DOHH2 (cell line): ENCODE data around the gene CDK14.

Experiments used
- H3F3A ChIP-seq: fragments of 200-600 bp; sonication (generic), shearing (Covaris generic); 2 replicates; pipeline ENCODE4 v1.6.0; 2016; ENCODE audit warnings: antibody characterized with exemption, mild to moderate bottlenecking; ENCODE audit not compliant: control insufficient read depth, insufficient read depth
- H3K27ac ChIP-seq: fragments of 200-600 bp; sonication (generic); 2 replicates; pipeline ENCODE4 v1.5.1; 2014; ENCODE audit warnings: low read depth, mild to moderate bottlenecking, low read length, moderate library complexity
- H3K27me3 ChIP-seq: fragments of 200-600 bp; sonication (generic); 2 replicates; pipeline ENCODE4 v1.6.1; 2014; ENCODE audit warnings: mild to moderate bottlenecking, low read length, mixed read lengths; ENCODE audit not compliant: control insufficient read depth
- H3K36me3 ChIP-seq: fragments of 200-600 bp; sonication (generic); 2 replicates; pipeline ENCODE4 v1.6.1; 2014; ENCODE audit warnings: mild to moderate bottlenecking, low read length, moderate library complexity, mixed read lengths; ENCODE audit not compliant: control insufficient read depth
- H3K4me1 ChIP-seq: fragments of 200-600 bp; sonication (generic); 2 replicates; pipeline ENCODE4 v1.6.1; 2014; ENCODE audit warnings: mild to moderate bottlenecking, low read length, mixed read lengths; ENCODE audit not compliant: control insufficient read depth
- H3K4me2 ChIP-seq: fragments of 200-600 bp; sonication (generic); 2 replicates; pipeline ENCODE4 v1.6.0; 2014; ENCODE audit warnings: mild to moderate bottlenecking, low read length, moderate library complexity
- H3K4me3 ChIP-seq: fragments of 200-600 bp; sonication (generic); 2 replicates; pipeline ENCODE4 v1.5.1; 2014; ENCODE audit warnings: mild to moderate bottlenecking, low read length, mixed read lengths
- H3K79me2 ChIP-seq: fragments of 200-600 bp; sonication (generic); 2 replicates; pipeline ENCODE4 v1.6.1; 2014; ENCODE audit warnings: mild to moderate bottlenecking, low read length, mixed read lengths; ENCODE audit not compliant: control insufficient read depth
- H3K9me2 ChIP-seq: fragments of 200-600 bp; sonication (generic); replicated peaks from 2 replicates; pipeline ENCODE4 v1.6.1; 2014; ENCODE audit warnings: mild to moderate bottlenecking, low read length, mixed read lengths; ENCODE audit not compliant: control insufficient read depth
- H3K9me3 ChIP-seq: fragments of 200-600 bp; sonication (generic); 2 replicates; pipeline ENCODE4 v1.6.1; 2014; ENCODE audit warnings: antibody characterized with exemption, low read length, mixed read lengths; ENCODE audit not compliant: control insufficient read depth, insufficient read depth
- H4K20me1 ChIP-seq: fragments of 200-600 bp; sonication (generic); 2 replicates; pipeline ENCODE4 v1.6.0; 2014; ENCODE audit warnings: low read depth, mild to moderate bottlenecking, antibody characterized with exemption, low read length, moderate library complexity; ENCODE audit not compliant: control insufficient read depth, insufficient read depth
- CTCF ChIP-seq: fragments of 200-600 bp; sonication (generic); IDR thresholded peaks from one replicate; pipeline ENCODE4 v1.5.1; 2014; ENCODE audit warnings: antibody characterized with exemption, mild to moderate bottlenecking, low read depth, low read length; ENCODE audit not compliant: poor library complexity, severe bottlenecking
- EZH2phosphoT487 ChIP-seq: fragments of 200-600 bp; sonication (generic); IDR thresholded peaks from 2 replicates; pipeline ENCODE4 v1.6.1; 2017; ENCODE audit warnings: borderline replicate concordance, mild to moderate bottlenecking, antibody characterized with exemption, low read length, moderate library complexity, mixed read lengths

Gene CDK14

DNA sequence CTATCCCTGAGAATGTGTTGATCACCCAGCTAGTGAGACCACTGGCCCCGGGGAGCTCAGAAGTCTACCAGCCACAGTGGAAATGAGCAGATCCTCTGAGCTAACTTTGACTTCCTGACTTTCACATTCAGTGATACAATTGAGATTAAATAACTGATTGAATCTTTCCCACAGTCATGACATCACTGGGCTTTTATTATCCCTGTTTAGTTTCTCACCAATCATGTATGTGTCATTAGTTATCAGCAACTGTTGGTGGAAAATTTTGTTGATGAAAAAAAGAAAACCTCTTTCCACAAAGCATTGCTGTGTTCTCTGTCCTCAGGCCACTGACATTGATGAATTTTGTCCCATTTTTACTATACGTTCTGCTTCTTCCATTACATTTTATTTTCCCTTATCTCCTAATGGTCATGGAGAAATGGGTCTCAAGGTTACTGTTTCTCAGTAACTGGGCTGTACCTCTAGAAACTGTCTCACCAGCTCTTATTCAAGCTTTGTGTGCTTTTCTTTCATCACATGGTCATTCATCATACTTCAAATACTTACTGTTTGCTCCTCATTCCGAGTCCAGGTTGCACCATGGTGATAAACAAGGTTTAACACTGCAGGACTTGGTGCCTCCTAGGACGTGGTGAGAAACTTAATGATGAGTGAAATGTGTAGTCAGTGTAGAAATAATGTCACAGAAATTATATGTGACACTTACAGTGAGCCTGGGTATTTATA is 304.7 kb downstream of the CDK14 start:
- H3K36me3 ChIP-seq = peaks cover 45% of the 10 kb centered on the region
- H3K9me3 ChIP-seq = no peaks in the 10 kb centered on the region
- no peaks in the 10 kb centered on the region for H3K27me3 ChIP-seq
- H3K9me2 ChIP-seq = no peaks in the 10 kb centered on the region
- TF ChIP-seq CTCF = no peak
- TF ChIP-seq EZH2phosphoT487 = no peak
- H3F3A ChIP-seq = no peaks in the 10 kb centered on the region
- no peaks in the 10 kb centered on the region for H3K79me2 ChIP-seq
- no peak overlapping the region for H3K27ac ChIP-seq
- no peak overlapping the region for H3K4me2 ChIP-seq
- no peaks in the 10 kb centered on the region for H3K4me1 ChIP-seq
- no peaks in the 10 kb centered on the region for H4K20me1 ChIP-seq
- H3K4me3 ChIP-seq = no peak overlapping the region

- Histone ChIP-seq H3K4me3 (no peak overlapping the region), H3K4me1 (no peaks in the 10 kb centered on the region), H4K20me1 (no peaks in the 10 kb centered on the region), H3K4me2 (no peak overlapping the region), H3K9me3 (no peaks in the 10 kb centered on the region), H3K27ac (no peak overlapping the region), H3K9me2 (no peaks in the 10 kb centered on the region), H3K79me2 (no peaks in the 10 kb centered on the region), H3K36me3 (peaks cover 48% of the 10 kb centered on the region), H3K27me3 (no peaks in the 10 kb centered on the region), H3F3A (no peaks in the 10 kb centered on the region)
- no peak for TF ChIP-seq EZH2phosphoT487
- no peak for TF ChIP-seq CTCF
Observed at GRCh38 chr7:90903841-90904240, 307.7 kb downstream of the CDK14 start.

GRCh38 chr7:90910136-90910535 is 314.0 kb downstream of the CDK14 start:
- no peaks in the 10 kb centered on the region for H3K79me2 ChIP-seq
- no peaks in the 10 kb centered on the region for H3K27me3 ChIP-seq
- no peak overlapping the region for H3K4me3 ChIP-seq
- H3K27ac ChIP-seq = no peak overlapping the region
- H3F3A ChIP-seq = no peaks in the 10 kb centered on the region
- H3K4me2 ChIP-seq = no peak overlapping the region
- H3K9me2 ChIP-seq = no peaks in the 10 kb centered on the region
- no peaks in the 10 kb centered on the region for H4K20me1 ChIP-seq
- no peaks in the 10 kb centered on the region for H3K9me3 ChIP-seq
- H3K36me3 ChIP-seq = peaks cover 25% of the 10 kb centered on the region
- no peaks in the 10 kb centered on the region for H3K4me1 ChIP-seq
- TF ChIP-seq CTCF (no peak), EZH2phosphoT487 (no peak)

DNA sequence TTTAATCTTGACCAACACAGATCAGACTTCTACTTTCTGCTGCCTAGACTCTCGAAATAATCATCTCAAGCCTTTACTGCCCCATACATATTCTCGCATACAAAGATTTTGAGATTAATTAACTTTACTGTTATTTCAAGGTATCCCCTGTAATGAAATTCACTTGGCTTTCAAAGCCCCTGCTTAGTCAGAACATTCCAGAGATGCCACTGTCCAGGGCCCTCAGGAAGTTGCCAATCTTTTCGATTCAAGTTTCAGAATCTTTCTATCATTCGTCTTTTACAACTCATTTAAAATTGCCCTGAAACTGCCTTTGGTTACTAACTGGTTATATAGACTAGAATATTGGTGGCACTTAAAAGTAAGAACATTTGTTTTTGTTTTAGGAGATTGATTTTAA is 320.2 kb downstream of the CDK14 start:
- Histone ChIP-seq H3K9me2 (no peaks in the 10 kb centered on the region), H3K9me3 (no peaks in the 10 kb centered on the region), H3K4me3 (no peak overlapping the region), H3K4me2 (no peak overlapping the region), H4K20me1 (no peaks in the 10 kb centered on the region), H3F3A (no peaks in the 10 kb centered on the region), H3K27ac (no peak overlapping the region), H3K79me2 (no peaks in the 10 kb centered on the region), H3K27me3 (no peaks in the 10 kb centered on the region), H3K36me3 (peaks cover 43% of the 10 kb centered on the region), H3K4me1 (no peaks in the 10 kb centered on the region)
- TF ChIP-seq CTCF = no peak
- no peak for TF ChIP-seq EZH2phosphoT487
